Activated T-cell treated with anti-CD3 and anti-CD28 coated beads, Interleukin-2, amount 50 U/mL, for 4 hours (primary cell): ENCODE data around the gene PPP2R2B. TPM values are rescaled to one million over a fixed set of nuclear protein-coding genes. Genes with fewer than 3 reads are reported as not detected.
A peak's percentile ranks its signal among the peaks of the same experiment; 100 is the strongest.

Experiments used
- ATAC-seq, 2 donors: fragments of 200-7000 bp; cut with Tn5 transposase; one replicate each; pipeline ENCODE4 v1.10.0; 2021
- DNase-seq: peaks from one replicate; pipeline ENCODE4 v3.0.0-alpha.2; 2020
- H3K27me3 Mint-ChIP-seq: one replicate; pipeline ENCODE4 v1.8.0; 2021; ENCODE audit warnings: low read depth, mixed read lengths
- H3K36me3 Mint-ChIP-seq: one replicate; pipeline ENCODE4 v1.8.0; 2022; ENCODE audit warnings: mixed read lengths; ENCODE audit not compliant: insufficient read depth
- H3K4me1 Mint-ChIP-seq: one replicate; pipeline ENCODE4 v1.8.0; 2021; ENCODE audit warnings: low read depth, mixed read lengths
- H3K4me3 Mint-ChIP-seq: one replicate; pipeline ENCODE4 v1.8.0; 2021; ENCODE audit warnings: mild to moderate bottlenecking, moderate library complexity, mixed read lengths
- H3K9me3 Mint-ChIP-seq: one replicate; pipeline ENCODE4 v1.8.0; 2021; ENCODE audit warnings: mixed read lengths
- total RNA-seq, 3 donors: library from RNA; stranded (reverse); gene quantifications; one replicate each; pipeline ENCODE4 v1.2.1, GENCODE V29; 2021

PPP2R2B gene
- total RNA-seq, 3 donors from 2014 or later = 0.30 to 1.3 (median 0.84) TPM

DNA sequence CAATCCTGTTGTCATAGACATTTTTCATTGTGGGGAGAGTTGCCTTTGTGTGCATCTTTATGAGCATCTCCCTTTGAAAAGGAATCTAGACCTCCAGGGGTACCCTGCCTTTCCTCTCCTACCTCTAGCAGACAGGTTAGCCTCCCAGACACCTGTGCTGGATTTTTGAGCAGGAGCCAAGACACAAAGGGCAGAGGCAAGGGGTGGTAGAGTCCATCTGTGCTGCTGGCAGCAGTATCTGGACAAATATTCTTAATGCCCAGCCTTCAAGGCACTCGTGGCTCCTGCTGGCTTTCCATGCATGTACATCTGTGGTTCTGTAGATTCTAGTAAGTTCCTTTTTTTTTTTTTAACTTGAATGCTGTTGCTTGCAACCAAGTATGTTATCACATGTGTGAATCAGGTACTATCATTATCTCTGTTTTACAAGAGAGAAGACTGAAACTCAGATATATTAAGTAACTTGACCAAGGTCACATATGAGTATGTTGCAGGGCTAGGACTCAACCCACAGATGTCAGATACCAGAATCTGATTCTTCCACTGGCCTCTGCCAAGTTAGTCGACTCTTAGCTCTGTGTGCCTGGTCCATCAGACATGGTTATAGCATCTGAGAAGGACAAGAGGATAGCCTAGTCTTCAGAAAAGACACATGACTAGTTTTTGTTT, 329.6 kb downstream of the PPP2R2B start:
- DNase-seq (no peak), ATAC-seq (no peak)
- H3K9me3 Mint-ChIP-seq = no peaks in the 10 kb centered on the region
- no peaks in the 10 kb centered on the region for H3K36me3 Mint-ChIP-seq
- H3K4me1 Mint-ChIP-seq = no peaks in the 10 kb centered on the region
- peaks cover 16% of the 10 kb centered on the region for H3K27me3 Mint-ChIP-seq
- H3K4me3 Mint-ChIP-seq = no peak overlapping the region

DNA sequence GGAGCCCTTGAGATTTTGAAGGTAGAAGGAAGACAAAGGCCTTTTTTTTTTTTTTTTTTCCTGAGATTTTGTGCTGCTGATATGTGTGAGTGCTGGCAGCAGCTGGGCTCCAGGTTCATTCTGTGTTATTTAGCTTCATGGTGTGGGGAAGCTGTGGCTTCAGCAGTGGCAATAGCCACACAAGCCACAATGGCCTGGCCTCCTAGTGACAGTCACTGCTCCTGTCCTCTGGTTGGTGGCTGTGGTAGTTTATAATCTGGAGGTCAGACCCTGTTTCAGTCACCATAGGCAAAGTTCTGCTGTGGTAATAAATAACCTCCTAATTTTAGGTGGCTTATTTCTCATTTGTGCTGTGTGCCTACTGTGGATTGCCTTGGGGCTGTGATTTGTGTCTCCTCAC, 334.3 kb downstream of the PPP2R2B start:
- H3K4me3 Mint-ChIP-seq = no peak overlapping the region
- DNase-seq = no peak
- no peak for ATAC-seq
- no peaks in the 10 kb centered on the region for H3K36me3 Mint-ChIP-seq
- peaks cover 4% of the 10 kb centered on the region for H3K27me3 Mint-ChIP-seq
- H3K4me1 Mint-ChIP-seq = peaks cover 2% of the 10 kb centered on the region
- H3K9me3 Mint-ChIP-seq = no peaks in the 10 kb centered on the region

DNA sequence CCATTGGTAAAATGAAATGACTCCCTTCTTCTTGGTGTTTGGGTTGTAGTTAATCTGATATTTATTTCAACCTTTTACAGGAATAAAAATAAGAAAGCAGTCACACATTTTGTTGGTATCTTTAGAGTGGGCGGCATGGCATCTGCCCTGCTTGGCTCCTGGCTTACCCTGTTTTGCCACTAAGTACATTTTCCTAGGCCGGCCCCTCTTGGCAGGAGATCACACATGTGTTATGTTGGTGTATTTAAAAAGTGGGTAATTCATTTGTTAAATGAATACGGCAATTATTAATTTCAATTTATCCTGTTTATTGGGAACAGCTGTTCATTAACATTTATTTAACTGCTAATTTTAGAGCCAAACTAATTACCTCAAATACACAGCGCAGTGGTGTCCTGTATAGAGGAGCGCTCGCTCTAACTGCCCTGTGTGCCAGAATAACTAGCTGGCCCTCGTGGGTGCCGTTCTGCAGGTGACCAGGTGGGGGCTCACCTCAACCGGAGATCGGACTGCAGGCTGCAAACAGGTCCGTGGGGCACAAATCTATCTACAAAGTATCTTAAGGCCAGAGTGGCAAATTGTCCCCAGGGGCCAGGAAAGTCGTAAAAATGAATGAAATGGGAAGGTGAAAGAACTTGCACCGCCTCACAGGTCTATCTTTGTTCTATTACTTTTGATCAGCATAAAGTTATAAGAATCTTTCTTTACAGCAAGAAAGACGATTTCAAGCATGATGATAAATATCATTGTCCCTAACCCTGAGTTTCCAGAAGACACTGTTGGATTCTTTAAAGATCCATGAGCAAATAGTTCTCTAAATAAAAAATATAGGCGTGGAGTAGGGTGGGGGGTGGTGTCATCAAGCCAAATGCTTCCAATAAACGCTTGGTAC, 336.4 kb downstream of the PPP2R2B start:
- Mint-ChIP-seq H3K27me3 (peaks cover 4% of the 10 kb centered on the region), H3K4me1 (peaks cover 2% of the 10 kb centered on the region), H3K4me3 (no peak overlapping the region), H3K9me3 (no peaks in the 10 kb centered on the region), H3K36me3 (no peaks in the 10 kb centered on the region)
- ATAC-seq = peak; percentile 85 to 93
- DNase-seq = peak; percentile 60

DNA sequence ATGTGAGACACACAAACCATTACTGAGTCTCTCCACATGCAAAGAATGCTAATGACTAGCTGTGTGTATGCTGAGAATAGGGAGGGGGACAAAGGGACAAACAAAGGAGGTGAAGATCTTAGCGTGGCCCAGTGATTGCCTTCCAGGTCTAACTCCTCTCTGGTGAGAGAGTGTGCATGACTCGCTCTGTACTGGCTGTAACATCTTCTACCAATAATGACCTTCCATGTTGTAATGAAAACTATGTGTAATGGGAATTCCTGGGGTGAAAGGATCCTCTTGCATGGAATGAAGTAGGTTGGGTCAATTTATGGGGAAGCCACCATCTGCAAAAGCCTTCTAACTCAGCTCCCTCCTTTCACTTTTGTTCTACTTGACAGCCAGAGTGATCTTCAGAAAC, 338.1 kb downstream of the PPP2R2B start:
- ATAC-seq (no peak), DNase-seq (no peak)
- no peaks in the 10 kb centered on the region for H3K9me3 Mint-ChIP-seq
- H3K4me3 Mint-ChIP-seq = no peak overlapping the region
- no peaks in the 10 kb centered on the region for H3K36me3 Mint-ChIP-seq
- H3K4me1 Mint-ChIP-seq = peaks cover 2% of the 10 kb centered on the region
- peaks cover 4% of the 10 kb centered on the region for H3K27me3 Mint-ChIP-seq

DNA sequence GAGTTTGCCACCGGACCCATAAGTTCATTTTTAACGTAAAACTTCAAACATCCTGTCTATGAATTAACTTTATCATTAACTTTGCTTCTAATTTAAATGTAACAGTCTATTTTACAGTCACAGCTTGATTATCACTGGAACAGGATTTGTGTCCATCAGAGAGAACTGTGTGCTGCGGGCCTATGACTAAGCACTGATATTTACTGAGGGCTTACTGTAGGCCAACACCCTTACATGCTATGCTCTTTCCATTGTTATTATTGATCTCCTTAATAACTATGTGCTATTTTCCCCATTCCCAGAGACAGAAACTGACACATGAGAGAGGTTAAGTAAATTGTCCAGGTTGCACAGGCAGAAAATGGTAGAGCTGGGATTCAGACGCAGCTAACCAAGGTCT, 338.6 kb downstream of the PPP2R2B start:
- no peaks in the 10 kb centered on the region for H3K36me3 Mint-ChIP-seq
- no peaks in the 10 kb centered on the region for H3K9me3 Mint-ChIP-seq

DNA sequence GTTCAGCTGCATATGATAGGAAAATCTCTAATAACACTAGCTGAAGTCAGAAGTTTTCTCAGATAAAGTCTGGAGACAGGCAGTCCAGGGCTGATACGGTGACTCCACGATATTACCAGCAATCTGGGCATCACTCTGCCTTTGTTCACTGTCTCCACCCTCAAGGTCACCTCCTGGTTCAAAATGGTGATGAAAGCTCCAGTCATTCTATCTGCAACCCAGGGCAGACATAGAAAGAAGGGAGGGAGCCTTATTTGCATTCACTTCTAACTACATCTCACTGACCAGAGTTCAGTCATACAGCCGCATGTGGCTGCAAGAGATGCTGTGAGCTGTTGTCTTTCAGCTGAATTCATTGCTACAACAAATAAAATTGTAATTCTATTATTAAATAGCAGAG, 340.1 kb downstream of the PPP2R2B start:
- no peaks in the 10 kb centered on the region for H3K9me3 Mint-ChIP-seq
- H3K4me1 Mint-ChIP-seq = peaks cover 3% of the 10 kb centered on the region

More for the DNA sequence above, 338.6 kb downstream of the PPP2R2B start:
- Mint-ChIP-seq H3K4me1 (peaks cover 2% of the 10 kb centered on the region), H3K27me3 (peaks cover 4% of the 10 kb centered on the region), H3K4me3 (no peak overlapping the region)
- DNase-seq (no peak), ATAC-seq (no peak)

DNA sequence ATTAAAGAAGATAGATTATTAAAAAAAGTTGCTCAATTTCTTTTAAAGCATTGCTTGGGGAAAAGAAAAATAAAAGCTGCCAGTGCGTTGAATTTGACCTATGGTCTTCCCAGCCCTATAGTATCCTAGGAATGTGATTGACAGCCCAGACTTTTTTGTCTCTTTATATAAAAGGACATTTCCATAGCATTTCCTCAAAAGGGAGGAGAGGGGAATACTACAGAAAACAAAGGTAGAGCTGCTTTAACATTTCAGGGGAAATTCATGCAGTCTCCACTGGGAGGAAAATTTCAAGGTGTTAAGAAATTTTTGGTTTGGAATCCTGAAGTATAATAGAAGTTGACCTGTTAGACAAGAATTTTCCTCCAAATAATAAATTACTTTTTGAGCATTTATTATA, 344.7 kb downstream of the PPP2R2B start:
- Mint-ChIP-seq H3K4me3 (no peak overlapping the region), H3K9me3 (no peaks in the 10 kb centered on the region), H3K27me3 (no peaks in the 10 kb centered on the region), H3K36me3 (no peaks in the 10 kb centered on the region), H3K4me1 (peaks cover 3% of the 10 kb centered on the region)
- no peak for ATAC-seq
- DNase-seq = no peak

More for the DNA sequence above, 340.1 kb downstream of the PPP2R2B start:
- no peak for DNase-seq
- H3K4me3 Mint-ChIP-seq = no peak overlapping the region
- ATAC-seq = no peak
- peaks cover 4% of the 10 kb centered on the region for H3K27me3 Mint-ChIP-seq
- H3K36me3 Mint-ChIP-seq = no peaks in the 10 kb centered on the region

DNA sequence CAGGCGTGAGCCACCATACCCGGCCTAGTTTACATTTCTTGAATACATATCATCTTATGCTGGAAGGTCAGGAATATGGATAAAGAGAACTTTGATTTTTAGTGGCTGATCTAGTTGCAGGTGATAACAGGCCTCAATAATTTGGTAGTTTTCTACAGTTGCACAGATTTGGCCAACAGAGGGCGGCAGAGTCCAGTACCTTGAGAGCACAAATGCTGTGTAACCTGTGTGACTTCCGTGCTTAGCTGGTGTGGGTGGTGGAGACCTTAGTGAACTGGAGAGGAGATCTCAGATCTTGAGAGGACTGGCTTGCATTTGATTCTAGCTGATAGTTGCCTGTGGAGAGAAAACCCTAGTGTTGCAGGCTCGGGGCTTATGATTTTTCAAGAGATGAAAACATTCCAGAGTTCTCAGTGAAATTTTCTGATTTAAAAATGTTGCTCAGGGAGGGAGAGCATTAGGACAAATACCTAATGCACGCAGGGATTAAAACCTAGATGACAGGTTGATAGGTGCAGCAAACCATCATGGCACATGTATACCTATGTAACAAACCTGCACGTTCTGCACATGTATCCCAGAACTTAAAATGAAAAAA, 345.2 kb downstream of the PPP2R2B start:
- DNase-seq = peak; percentile 66
- no peak overlapping the region for H3K4me3 Mint-ChIP-seq
- peak; percentile 87 to 92 for ATAC-seq
- H3K27me3 Mint-ChIP-seq = peaks cover under 1% of the 10 kb centered on the region
- H3K4me1 Mint-ChIP-seq = peaks cover 3% of the 10 kb centered on the region
- H3K9me3 Mint-ChIP-seq = no peaks in the 10 kb centered on the region
- no peaks in the 10 kb centered on the region for H3K36me3 Mint-ChIP-seq
